HEK293 (cell line): ENCODE data around the gene ALOXE3.
A peak's percentile ranks its signal among the peaks of the same experiment; 100 is the strongest.

Experiments
- BCL11A ChIP-seq: fragments of 450-650 bp; formaldehyde crosslinking; IDR thresholded peaks from 2 replicates; pipeline ENCODE4 v1.5.1; 2016; ENCODE audit warnings: low read depth, missing biosample characterization, missing genetic modification characterization
- FEZF1 ChIP-seq: fragments of 450-650 bp; formaldehyde crosslinking; IDR thresholded peaks from 2 replicates; pipeline ENCODE4 v1.5.1; 2016; ENCODE audit warnings: missing biosample characterization, missing genetic modification characterization
- GLIS1 ChIP-seq: fragments of 450-650 bp; formaldehyde crosslinking; IDR thresholded peaks from 2 replicates; pipeline ENCODE4 v1.5.1; 2016; ENCODE audit warnings: missing biosample characterization, missing genetic modification characterization
- SCRT1 ChIP-seq: fragments of 450-650 bp; formaldehyde crosslinking; IDR thresholded peaks from 2 replicates; pipeline ENCODE4 v1.5.1; 2016; ENCODE audit warnings: missing biosample characterization, missing genetic modification characterization, borderline replicate concordance
- SP7 ChIP-seq: fragments of 450-650 bp; formaldehyde crosslinking; IDR thresholded peaks from 2 replicates; pipeline ENCODE4 v1.5.1; 2016; ENCODE audit warnings: missing biosample characterization, missing genetic modification characterization
- ZBTB48 ChIP-seq: fragments of 450-650 bp; formaldehyde crosslinking; IDR thresholded peaks from 2 replicates; pipeline ENCODE4 v1.5.1; 2016; ENCODE audit warnings: missing biosample characterization, missing genetic modification characterization
- ZBTB8A ChIP-seq: fragments of 450-650 bp; formaldehyde crosslinking; IDR thresholded peaks from 2 replicates; pipeline ENCODE4 v1.5.1; 2016; ENCODE audit warnings: missing biosample characterization, missing genetic modification characterization
- ZFP41 ChIP-seq: fragments of 450-650 bp; formaldehyde crosslinking; IDR thresholded peaks from 2 replicates; pipeline ENCODE4 v1.5.1; 2016; ENCODE audit warnings: missing biosample characterization, missing genetic modification characterization, borderline replicate concordance
- ZNF146 ChIP-seq: fragments of 450-650 bp; formaldehyde crosslinking; IDR thresholded peaks from 2 replicates; pipeline ENCODE4 v1.5.1; 2016; ENCODE audit warnings: missing biosample characterization, missing genetic modification characterization
- ZNF16 ChIP-seq: fragments of 450-650 bp; formaldehyde crosslinking; IDR thresholded peaks from 2 replicates; pipeline ENCODE4 v1.5.1; 2016; ENCODE audit warnings: low read depth, missing biosample characterization, missing genetic modification characterization
- ZNF202 ChIP-seq: fragments of 450-650 bp; formaldehyde crosslinking; IDR thresholded peaks from 2 replicates; pipeline ENCODE4 v1.5.1; 2016; ENCODE audit warnings: missing biosample characterization, missing genetic modification characterization, borderline replicate concordance
- ZNF24 ChIP-seq: fragments of 450-650 bp; formaldehyde crosslinking; IDR thresholded peaks from 2 replicates; pipeline ENCODE4 v1.5.1; 2016; ENCODE audit warnings: missing biosample characterization, missing genetic modification characterization
- ZNF292 ChIP-seq: fragments of 450-650 bp; formaldehyde crosslinking; IDR thresholded peaks from 2 replicates; pipeline ENCODE4 v1.5.1; 2016; ENCODE audit warnings: low read depth, missing biosample characterization, missing genetic modification characterization, borderline replicate concordance
- ZNF311 ChIP-seq: fragments of 450-650 bp; formaldehyde crosslinking; IDR thresholded peaks from 2 replicates; pipeline ENCODE4 v1.5.1; 2017; ENCODE audit warnings: missing biosample characterization, missing genetic modification characterization, borderline replicate concordance
- ZNF521 ChIP-seq: fragments of 450-650 bp; formaldehyde crosslinking; IDR thresholded peaks from 2 replicates; pipeline ENCODE4 v1.5.1; 2017; ENCODE audit warnings: missing biosample characterization, mild to moderate bottlenecking, missing genetic modification characterization
- ZNF558 ChIP-seq: fragments of 450-650 bp; formaldehyde crosslinking; IDR thresholded peaks from 2 replicates; pipeline ENCODE4 v1.5.1; 2016; ENCODE audit warnings: missing biosample characterization, missing genetic modification characterization
- ZNF571 ChIP-seq: fragments of 450-650 bp; formaldehyde crosslinking; IDR thresholded peaks from 2 replicates; pipeline ENCODE4 v1.5.0; 2017; ENCODE audit warnings: missing biosample characterization, missing genetic modification characterization
- ZNF843 ChIP-seq: fragments of 450-650 bp; formaldehyde crosslinking; IDR thresholded peaks from 2 replicates; pipeline ENCODE4 v1.5.1; 2016; ENCODE audit warnings: missing biosample characterization, missing genetic modification characterization
- TF ChIP-seq, protein P1 (sequence below): fragments of 450-650 bp; formaldehyde crosslinking; IDR thresholded peaks from 2 replicates; pipeline ENCODE4 v1.5.1; 2016; ENCODE audit warnings: missing biosample characterization, missing genetic modification characterization
- TF ChIP-seq, protein P2 (sequence below): fragments of 450-650 bp; formaldehyde crosslinking; IDR thresholded peaks from 2 replicates; pipeline ENCODE4 v1.5.1; 2017; ENCODE audit warnings: missing biosample characterization, missing genetic modification characterization
- TF ChIP-seq, protein P3 (sequence below): sonication (generic); formaldehyde crosslinking; IDR thresholded peaks from 2 replicates; pipeline ENCODE4 v1.8.1; 2022; ENCODE audit warnings: mild to moderate bottlenecking, moderate library complexity, missing genetic modification reagents
- TF ChIP-seq, protein P4 (sequence below): IDR thresholded peaks from 2 replicates; pipeline ENCODE4 v1.6.1; 2011; ENCODE audit warnings: mild to moderate bottlenecking, low read depth, low read length, borderline replicate concordance
- TF ChIP-seq, protein P5 (sequence below): fragments of 450-650 bp; IDR thresholded peaks from 2 replicates; pipeline ENCODE4 v1.5.1; 2018; ENCODE audit warnings: missing biosample characterization, missing genetic modification characterization
- TF ChIP-seq, protein P6 (sequence below): fragments of 450-650 bp; formaldehyde crosslinking; IDR thresholded peaks from 2 replicates; pipeline ENCODE4 v1.5.1; 2016; ENCODE audit warnings: missing biosample characterization, missing genetic modification characterization
- TF ChIP-seq, protein P7 (sequence below): fragments of 450-650 bp; formaldehyde crosslinking; IDR thresholded peaks from 2 replicates; pipeline ENCODE4 v1.5.1; 2016; ENCODE audit warnings: missing biosample characterization, missing genetic modification characterization

ALOXE3 gene

DNA sequence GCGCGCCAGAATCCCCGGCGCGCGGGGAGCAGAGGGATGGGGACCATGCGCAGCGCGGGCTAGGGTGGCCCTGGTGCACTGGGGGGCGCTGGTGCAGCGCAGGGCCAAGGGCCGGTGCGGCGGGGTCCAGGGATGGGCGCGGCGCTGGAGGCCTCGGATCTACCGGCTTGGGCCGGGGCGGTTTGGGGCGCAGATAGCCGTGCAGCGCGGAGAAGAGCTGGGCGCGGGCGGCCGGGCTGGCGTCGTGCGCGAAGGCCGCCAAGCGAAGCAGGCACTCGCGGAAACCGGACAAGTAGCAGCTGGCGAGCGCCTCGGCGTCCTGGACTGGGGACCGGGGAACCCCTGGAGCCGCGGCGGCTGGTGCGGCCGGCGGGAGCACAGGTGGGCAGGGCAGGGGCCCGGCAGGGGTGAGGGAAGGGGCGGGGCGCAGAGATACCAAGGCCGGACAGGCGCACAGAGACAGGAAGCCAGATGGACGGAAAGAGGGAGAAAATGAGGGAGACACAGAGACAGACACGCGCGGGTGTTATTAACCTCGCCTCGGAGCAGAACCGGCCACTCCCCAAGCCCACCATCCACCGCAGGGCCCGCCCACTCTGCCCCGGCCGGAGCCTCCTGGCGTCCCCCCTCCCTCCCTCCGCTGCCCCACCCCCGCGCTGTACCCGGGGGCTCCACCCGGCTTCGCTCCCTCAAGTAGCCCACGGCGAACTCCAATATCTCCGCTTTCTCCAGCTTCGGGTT lies 3.5 kb upstream of the ALOXE3 start (continued):
- TF ChIP-seq ZBTB48 (tag by site-specific recombination) (peak; percentile 93), ZNF843 (tag by site-specific recombination) (no peak), BCL11A (peak; percentile 19; the same call in 1 of the 2 replicates), ZFP41 (tag by site-specific recombination) (no peak), SCRT1 (no peak), ZNF16 (tag by site-specific recombination) (no peak), ZNF521 (tag by site-specific recombination) (no peak), ZNF202 (tag by site-specific recombination) (no peak), GLIS1 (tag by site-specific recombination) (peak; percentile 46), FEZF1 (no peak), SP7 (peak; percentile 70), ZNF146 (tag by site-specific recombination) (no peak), ZNF24 (no peak), ZNF558 (tag by site-specific recombination) (no peak), ZBTB8A (tag by site-specific recombination) (peak; percentile 97), ZNF292 (tag by site-specific recombination) (no peak), ZNF571 (no peak), ZNF311 (tag by site-specific recombination) (no peak)
- TF ChIP-seq, protein P1, sequence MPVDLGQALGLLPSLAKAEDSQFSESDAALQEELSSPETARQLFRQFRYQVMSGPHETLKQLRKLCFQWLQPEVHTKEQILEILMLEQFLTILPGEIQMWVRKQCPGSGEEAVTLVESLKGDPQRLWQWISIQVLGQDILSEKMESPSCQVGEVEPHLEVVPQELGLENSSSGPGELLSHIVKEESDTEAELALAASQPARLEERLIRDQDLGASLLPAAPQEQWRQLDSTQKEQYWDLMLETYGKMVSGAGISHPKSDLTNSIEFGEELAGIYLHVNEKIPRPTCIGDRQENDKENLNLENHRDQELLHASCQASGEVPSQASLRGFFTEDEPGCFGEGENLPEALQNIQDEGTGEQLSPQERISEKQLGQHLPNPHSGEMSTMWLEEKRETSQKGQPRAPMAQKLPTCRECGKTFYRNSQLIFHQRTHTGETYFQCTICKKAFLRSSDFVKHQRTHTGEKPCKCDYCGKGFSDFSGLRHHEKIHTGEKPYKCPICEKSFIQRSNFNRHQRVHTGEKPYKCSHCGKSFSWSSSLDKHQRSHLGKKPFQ (tag by site-specific recombination), result no peak
- TF ChIP-seq, protein P2, sequence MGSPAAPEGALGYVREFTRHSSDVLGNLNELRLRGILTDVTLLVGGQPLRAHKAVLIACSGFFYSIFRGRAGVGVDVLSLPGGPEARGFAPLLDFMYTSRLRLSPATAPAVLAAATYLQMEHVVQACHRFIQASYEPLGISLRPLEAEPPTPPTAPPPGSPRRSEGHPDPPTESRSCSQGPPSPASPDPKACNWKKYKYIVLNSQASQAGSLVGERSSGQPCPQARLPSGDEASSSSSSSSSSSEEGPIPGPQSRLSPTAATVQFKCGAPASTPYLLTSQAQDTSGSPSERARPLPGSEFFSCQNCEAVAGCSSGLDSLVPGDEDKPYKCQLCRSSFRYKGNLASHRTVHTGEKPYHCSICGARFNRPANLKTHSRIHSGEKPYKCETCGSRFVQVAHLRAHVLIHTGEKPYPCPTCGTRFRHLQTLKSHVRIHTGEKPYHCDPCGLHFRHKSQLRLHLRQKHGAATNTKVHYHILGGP (tag by site-specific recombination), result no peak
- TF ChIP-seq, protein P3, sequence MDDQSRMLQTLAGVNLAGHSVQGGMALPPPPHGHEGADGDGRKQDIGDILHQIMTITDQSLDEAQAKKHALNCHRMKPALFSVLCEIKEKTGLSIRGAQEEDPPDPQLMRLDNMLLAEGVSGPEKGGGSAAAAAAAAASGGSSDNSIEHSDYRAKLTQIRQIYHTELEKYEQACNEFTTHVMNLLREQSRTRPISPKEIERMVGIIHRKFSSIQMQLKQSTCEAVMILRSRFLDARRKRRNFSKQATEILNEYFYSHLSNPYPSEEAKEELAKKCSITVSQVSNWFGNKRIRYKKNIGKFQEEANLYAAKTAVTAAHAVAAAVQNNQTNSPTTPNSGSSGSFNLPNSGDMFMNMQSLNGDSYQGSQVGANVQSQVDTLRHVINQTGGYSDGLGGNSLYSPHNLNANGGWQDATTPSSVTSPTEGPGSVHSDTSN (CRISPR knock-in tag), result no peak
- TF ChIP-seq, protein P4, sequence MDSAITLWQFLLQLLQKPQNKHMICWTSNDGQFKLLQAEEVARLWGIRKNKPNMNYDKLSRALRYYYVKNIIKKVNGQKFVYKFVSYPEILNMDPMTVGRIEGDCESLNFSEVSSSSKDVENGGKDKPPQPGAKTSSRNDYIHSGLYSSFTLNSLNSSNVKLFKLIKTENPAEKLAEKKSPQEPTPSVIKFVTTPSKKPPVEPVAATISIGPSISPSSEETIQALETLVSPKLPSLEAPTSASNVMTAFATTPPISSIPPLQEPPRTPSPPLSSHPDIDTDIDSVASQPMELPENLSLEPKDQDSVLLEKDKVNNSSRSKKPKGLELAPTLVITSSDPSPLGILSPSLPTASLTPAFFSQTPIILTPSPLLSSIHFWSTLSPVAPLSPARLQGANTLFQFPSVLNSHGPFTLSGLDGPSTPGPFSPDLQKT, result no peak
- TF ChIP-seq, protein P5, sequence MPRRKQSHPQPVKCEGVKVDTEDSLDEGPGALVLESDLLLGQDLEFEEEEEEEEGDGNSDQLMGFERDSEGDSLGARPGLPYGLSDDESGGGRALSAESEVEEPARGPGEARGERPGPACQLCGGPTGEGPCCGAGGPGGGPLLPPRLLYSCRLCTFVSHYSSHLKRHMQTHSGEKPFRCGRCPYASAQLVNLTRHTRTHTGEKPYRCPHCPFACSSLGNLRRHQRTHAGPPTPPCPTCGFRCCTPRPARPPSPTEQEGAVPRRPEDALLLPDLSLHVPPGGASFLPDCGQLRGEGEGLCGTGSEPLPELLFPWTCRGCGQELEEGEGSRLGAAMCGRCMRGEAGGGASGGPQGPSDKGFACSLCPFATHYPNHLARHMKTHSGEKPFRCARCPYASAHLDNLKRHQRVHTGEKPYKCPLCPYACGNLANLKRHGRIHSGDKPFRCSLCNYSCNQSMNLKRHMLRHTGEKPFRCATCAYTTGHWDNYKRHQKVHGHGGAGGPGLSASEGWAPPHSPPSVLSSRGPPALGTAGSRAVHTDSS (tag by site-specific recombination), result no peak
- TF ChIP-seq, protein P6, sequence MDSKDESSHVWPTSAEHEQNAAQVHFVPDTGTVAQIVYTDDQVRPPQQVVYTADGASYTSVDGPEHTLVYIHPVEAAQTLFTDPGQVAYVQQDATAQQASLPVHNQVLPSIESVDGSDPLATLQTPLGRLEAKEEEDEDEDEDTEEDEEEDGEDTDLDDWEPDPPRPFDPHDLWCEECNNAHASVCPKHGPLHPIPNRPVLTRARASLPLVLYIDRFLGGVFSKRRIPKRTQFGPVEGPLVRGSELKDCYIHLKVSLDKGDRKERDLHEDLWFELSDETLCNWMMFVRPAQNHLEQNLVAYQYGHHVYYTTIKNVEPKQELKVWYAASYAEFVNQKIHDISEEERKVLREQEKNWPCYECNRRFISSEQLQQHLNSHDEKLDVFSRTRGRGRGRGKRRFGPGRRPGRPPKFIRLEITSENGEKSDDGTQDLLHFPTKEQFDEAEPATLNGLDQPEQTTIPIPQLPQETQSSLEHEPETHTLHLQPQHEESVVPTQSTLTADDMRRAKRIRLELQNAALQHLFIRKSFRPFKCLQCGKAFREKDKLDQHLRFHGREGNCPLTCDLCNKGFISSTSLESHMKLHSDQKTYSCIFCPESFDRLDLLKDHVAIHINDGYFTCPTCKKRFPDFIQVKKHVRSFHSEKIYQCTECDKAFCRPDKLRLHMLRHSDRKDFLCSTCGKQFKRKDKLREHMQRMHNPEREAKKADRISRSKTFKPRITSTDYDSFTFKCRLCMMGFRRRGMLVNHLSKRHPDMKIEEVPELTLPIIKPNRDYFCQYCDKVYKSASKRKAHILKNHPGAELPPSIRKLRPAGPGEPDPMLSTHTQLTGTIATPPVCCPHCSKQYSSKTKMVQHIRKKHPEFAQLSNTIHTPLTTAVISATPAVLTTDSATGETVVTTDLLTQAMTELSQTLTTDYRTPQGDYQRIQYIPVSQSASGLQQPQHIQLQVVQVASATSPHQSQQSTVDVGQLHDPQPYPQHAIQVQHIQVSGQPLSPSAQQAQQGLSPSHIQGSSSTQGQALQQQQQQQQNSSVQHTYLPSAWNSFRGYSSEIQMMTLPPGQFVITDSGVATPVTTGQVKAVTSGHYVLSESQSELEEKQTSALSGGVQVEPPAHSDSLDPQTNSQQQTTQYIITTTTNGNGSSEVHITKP (tag by site-specific recombination), result peak; percentile 95
- TF ChIP-seq, protein P7, sequence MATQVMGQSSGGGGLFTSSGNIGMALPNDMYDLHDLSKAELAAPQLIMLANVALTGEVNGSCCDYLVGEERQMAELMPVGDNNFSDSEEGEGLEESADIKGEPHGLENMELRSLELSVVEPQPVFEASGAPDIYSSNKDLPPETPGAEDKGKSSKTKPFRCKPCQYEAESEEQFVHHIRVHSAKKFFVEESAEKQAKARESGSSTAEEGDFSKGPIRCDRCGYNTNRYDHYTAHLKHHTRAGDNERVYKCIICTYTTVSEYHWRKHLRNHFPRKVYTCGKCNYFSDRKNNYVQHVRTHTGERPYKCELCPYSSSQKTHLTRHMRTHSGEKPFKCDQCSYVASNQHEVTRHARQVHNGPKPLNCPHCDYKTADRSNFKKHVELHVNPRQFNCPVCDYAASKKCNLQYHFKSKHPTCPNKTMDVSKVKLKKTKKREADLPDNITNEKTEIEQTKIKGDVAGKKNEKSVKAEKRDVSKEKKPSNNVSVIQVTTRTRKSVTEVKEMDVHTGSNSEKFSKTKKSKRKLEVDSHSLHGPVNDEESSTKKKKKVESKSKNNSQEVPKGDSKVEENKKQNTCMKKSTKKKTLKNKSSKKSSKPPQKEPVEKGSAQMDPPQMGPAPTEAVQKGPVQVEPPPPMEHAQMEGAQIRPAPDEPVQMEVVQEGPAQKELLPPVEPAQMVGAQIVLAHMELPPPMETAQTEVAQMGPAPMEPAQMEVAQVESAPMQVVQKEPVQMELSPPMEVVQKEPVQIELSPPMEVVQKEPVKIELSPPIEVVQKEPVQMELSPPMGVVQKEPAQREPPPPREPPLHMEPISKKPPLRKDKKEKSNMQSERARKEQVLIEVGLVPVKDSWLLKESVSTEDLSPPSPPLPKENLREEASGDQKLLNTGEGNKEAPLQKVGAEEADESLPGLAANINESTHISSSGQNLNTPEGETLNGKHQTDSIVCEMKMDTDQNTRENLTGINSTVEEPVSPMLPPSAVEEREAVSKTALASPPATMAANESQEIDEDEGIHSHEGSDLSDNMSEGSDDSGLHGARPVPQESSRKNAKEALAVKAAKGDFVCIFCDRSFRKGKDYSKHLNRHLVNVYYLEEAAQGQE (tag by site-specific recombination), result peak; percentile 41; the same call in 1 of the 2 replicates
